ENCODE data around the gene EIF3A. TPM values are rescaled to one million over a fixed set of nuclear protein-coding genes. Genes with fewer than 3 reads are reported as not detected.

EIF3A gene
- total and polyA plus RNA-seq, 2 of the 8 experiments (the other 6 are each of a cell fraction or from before 2014, with no cell fraction given): 26.8 to 209 TPM

DNA sequence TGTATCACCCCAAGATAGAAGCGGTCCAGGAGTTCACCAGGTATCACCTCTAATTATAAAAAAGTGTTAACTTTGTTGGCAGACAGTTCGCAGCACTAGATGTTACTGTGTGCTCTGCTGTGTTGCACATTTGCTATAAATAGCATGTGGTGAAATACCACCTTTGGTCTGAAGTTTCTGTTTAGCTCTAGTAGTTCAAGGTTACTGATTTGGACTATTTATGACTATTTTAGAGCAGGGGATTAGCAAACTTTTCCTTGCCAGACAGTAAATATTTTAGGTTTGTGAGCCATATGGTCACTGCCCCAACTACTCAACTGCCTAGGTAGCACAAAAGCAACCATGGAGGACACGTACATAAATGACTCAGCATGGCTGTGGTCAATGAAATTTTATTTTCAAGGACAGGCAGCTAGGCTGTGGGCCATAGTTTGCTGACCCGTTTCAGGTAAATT, 39.8 kb upstream of the EIF3A start:
- no peak for FAIRE-seq
- Histone ChIP-seq H2AFZ (ENCODE audit: low read length) (no peak overlapping the region), H3K79me2 (ENCODE audit: control insufficient read depth in 1 of 2, insufficient read depth in 2 of 2, low read length in 2 of 2) (no peaks in the 10 kb centered on the region), H3K36me3 (ENCODE audit: control insufficient read depth in 2 of 4, insufficient read depth in 4 of 4, low read length in 3 of 4) (peaks cover 11 to 64% (median 39%) of the 10 kb centered on the region in 4 experiments), H3K4ac (replicated peaks; ENCODE audit: insufficient read length, low read depth, low read length) (no peak overlapping the region), H3K27ac (ENCODE audit: low read depth, low read length) (no peak overlapping the region), H4K5ac (ENCODE audit: insufficient read length, low read depth, low read length) (no peak overlapping the region), H3K9ac (replicated peaks in 1 of 4; ENCODE audit: extremely low read depth in 1 of 4, low read depth in 3 of 4, low read length in 3 of 4) (no peak overlapping the region), H2BK120ac (replicated peaks; ENCODE audit: low read depth, low read length) (no peak overlapping the region), H3K4me1 (replicated peaks in 1 of 4; ENCODE audit: control insufficient read depth in 3 of 4, insufficient read depth in 4 of 4, low read length in 3 of 4) (no peaks in the 10 kb centered on the region), H2AK5ac (ENCODE audit: low read depth, low read length) (no peak overlapping the region), H3K79me1 (ENCODE audit: low read depth, low read length) (no peaks in the 10 kb centered on the region), H3K56ac (replicated peaks; ENCODE audit: insufficient read length, low read depth, low read length) (no peak overlapping the region), H3K14ac (ENCODE audit: insufficient read length) (no peak overlapping the region), H4K8ac (ENCODE audit: extremely low read depth, insufficient read depth, low read length) (no peak overlapping the region), H2BK12ac (ENCODE audit: low read depth, low read length) (no peak overlapping the region), H3K23me2 (ENCODE audit: low read depth, low read length) (no peaks in the 10 kb centered on the region), H3K4me3 (ENCODE audit: extremely low read depth in 1 of 4, insufficient read depth in 2 of 4, low read depth in 3 of 4, low read length in 4 of 4) (no peak overlapping the region), H2BK20ac (ENCODE audit: low read length) (no peak overlapping the region), H2BK15ac (ENCODE audit: low read length) (no peak overlapping the region), H2BK5ac (ENCODE audit: low read depth, low read length) (no peak overlapping the region), H3K9me3 (ENCODE audit: insufficient read depth in 2 of 2, low read depth in 1 of 2, low read length in 1 of 2) (no peaks in the 10 kb centered on the region), H4K20me1 (replicated peaks in 1 of 2; ENCODE audit: control insufficient read depth in 1 of 2, insufficient read depth in 2 of 2, low read length in 2 of 2) (no peaks in the 10 kb centered on the region), H3K18ac (ENCODE audit: extremely low read depth, low read length) (no peak overlapping the region), H3K27me3 (replicated peaks in 1 of 4; ENCODE audit: control insufficient read depth in 3 of 4, extremely low read depth in 1 of 4, insufficient read depth in 3 of 4, low read length in 3 of 4) (no peaks in the 10 kb centered on the region), H4K91ac (replicated peaks; ENCODE audit: insufficient read length, low read length) (no peak overlapping the region), H3K23ac (ENCODE audit: insufficient read length) (no peak overlapping the region), H3K4me2 (ENCODE audit: insufficient read depth in 1 of 2, low read depth in 2 of 2, low read length in 2 of 2) (no peak overlapping the region)
- ChIA-PET POLR2A (ENCODE audit: partially characterized antibody) (interaction anchor here (0.6 kb wide), 1 partner anchor 487 kb away, joined by 3 read pairs; no protein-coding TSS in a partner anchor), CTCF (ENCODE audit: partially characterized antibody) (interaction anchor here (0.6 to 0.7 kb wide), 2 partner anchors 73 to 406 kb away, joined by 5 to 6 read pairs; no protein-coding TSS in a partner anchor)
- no peak for DNase-seq (ENCODE audit: low read depth in 1 of 2, low spot score in 2 of 2)
- WGBS, 2 experiments (ENCODE audit: extremely low coverage in 1 of 2, insufficient coverage in 1 of 2, insufficient read length in 1 of 2, insufficient replicate concordance in 2 of 2, low coverage in 1 of 2, low lambda C conversion rate in 2 of 2, missing lambda C conversion rate in 1 of 2): 89% methylated on average over 4 of the region's 4 CpGs; no CpG with 5 or more reads in 1 of the 2 experiments
- no peak for TF ChIP-seq POU5F1 (IDR thresholded peaks at IDR 0.05; ENCODE audit: low read depth, low read length)
- TF ChIP-seq YY1 (IDR thresholded peaks at IDR 0.05; ENCODE audit: low read depth, low read length): no peak
- no peak for TF ChIP-seq RXRA (IDR thresholded peaks at IDR 0.05; ENCODE audit: insufficient read depth, low read depth, low read length)
- TF ChIP-seq TBP (IDR thresholded peaks at IDR 0.05; ENCODE audit: low read depth, low read length): no peak
- no peak for TF ChIP-seq JUN (IDR thresholded peaks at IDR 0.05; ENCODE audit: low read depth, low read length)
- no peak for TF ChIP-seq POLR2AphosphoS5 (IDR thresholded peaks at IDR 0.05; ENCODE audit: low read depth, low read length)
- TF ChIP-seq GTF2F1 (IDR thresholded peaks at IDR 0.05; ENCODE audit: borderline replicate concordance, low read depth, low read length): no peak
- TF ChIP-seq SIRT6 (IDR thresholded peaks at IDR 0.05; ENCODE audit: low read length): no peak
- TF ChIP-seq, protein P1, sequence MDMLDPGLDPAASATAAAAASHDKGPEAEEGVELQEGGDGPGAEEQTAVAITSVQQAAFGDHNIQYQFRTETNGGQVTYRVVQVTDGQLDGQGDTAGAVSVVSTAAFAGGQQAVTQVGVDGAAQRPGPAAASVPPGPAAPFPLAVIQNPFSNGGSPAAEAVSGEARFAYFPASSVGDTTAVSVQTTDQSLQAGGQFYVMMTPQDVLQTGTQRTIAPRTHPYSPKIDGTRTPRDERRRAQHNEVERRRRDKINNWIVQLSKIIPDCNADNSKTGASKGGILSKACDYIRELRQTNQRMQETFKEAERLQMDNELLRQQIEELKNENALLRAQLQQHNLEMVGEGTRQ (IDR thresholded peaks at IDR 0.05; ENCODE audit: low read length): no peak
